SK-N-SH (cell line): Measurements from ENCODE around the gene DPP10. TPM values are rescaled to one million over a fixed set of nuclear protein-coding genes. Genes with fewer than 3 reads are reported as not detected.

Experiments
- CTCF ChIA-PET: fragments of 300-600, 350-600 bp; formaldehyde crosslinking; extraction: SDS; loops from one replicate; lab custom pipeline; 2021; lab: Yijun Ruan, JAX
- POLR2A ChIA-PET: fragments of 350-600 bp; sonication (Branson Sonifier 250); formaldehyde crosslinking; extraction: SDS; loops from one replicate; lab custom pipeline; 2020; ENCODE audit warnings: antibody characterized with exemption, inconsistent platforms; lab: Yijun Ruan, JAX
- DNase-seq: peaks from one replicate; pipeline ENCODE4 v3.0.0; 2012
- H2AFZ ChIP-seq: fragments of 200-600 bp; sonication (generic); 2 replicates; pipeline ENCODE4 v1.8.1; 2016; ENCODE audit warnings: antibody characterized with exemption, mild to moderate bottlenecking, low read depth
- H3F3A ChIP-seq: fragments of 200-600 bp; sonication (generic); replicated peaks from 2 replicates; pipeline ENCODE3; 2016; ENCODE audit warnings: antibody characterized with exemption, mild to moderate bottlenecking; ENCODE audit not compliant: insufficient read depth
- H3K27ac ChIP-seq, 2 experiments: fragments of 200-500 bp in 1 of 2; fragments of 200-600 bp in 1 of 2; sonication (Bioruptor generic) in 1 of 2; sonication (generic), shearing (Covaris generic) in 1 of 2; 2 replicates each; pipeline versions ENCODE4 v1.5.1 to v1.6.1; 2014 to 2016; ENCODE audit warnings: low read depth in 2 of 2, inconsistent platforms in 1 of 2, low read length in 1 of 2, mild to moderate bottlenecking in 1 of 2, mixed read lengths in 1 of 2
- H3K27me3 ChIP-seq: fragments of 200-600 bp; sonication (generic), shearing (Covaris generic); 2 replicates; pipeline ENCODE4 v1.6.1; 2016; ENCODE audit warnings: mixed run types; ENCODE audit not compliant: insufficient read depth
- H3K36me3 ChIP-seq, 2 experiments: fragments of 200-500 bp in 1 of 2; fragments of 200-600 bp in 1 of 2; sonication (Bioruptor generic) in 1 of 2; sonication (generic) in 1 of 2; replicated peaks in 1 of 2; 2 replicates each; pipeline versions ENCODE3 to v1.5.1; 2014 to 2016; ENCODE audit warnings: low read length in 1 of 2, mild to moderate bottlenecking in 1 of 2; ENCODE audit not compliant: insufficient read depth in 2 of 2, control insufficient read depth in 1 of 2
- H3K4me1 ChIP-seq, 2 experiments: fragments of 200-500 bp in 1 of 2; fragments of 200-600 bp in 1 of 2; sonication (Bioruptor generic) in 1 of 2; sonication (generic), shearing (Covaris generic) in 1 of 2; 2 replicates each; pipeline versions ENCODE4 v1.5.1 to v1.6.1; 2014 to 2016; ENCODE audit warnings: low read depth in 1 of 2, low read length in 1 of 2, mixed run types in 1 of 2; ENCODE audit not compliant: insufficient read depth in 2 of 2, control insufficient read depth in 1 of 2
- H3K4me2 ChIP-seq: fragments of 200-600 bp; sonication (generic), shearing (Covaris generic); 2 replicates; pipeline ENCODE4 v1.6.1; 2017; ENCODE audit warnings: mixed run types
- H3K4me3 ChIP-seq, 2 experiments: fragments of 200-500 bp in 1 of 2; fragments of 200-600 bp in 1 of 2; sonication (Bioruptor generic) in 1 of 2; sonication (generic), shearing (Covaris generic) in 1 of 2; 2 replicates each; pipeline versions ENCODE4 v1.5.1 to v1.8.1; 2014 to 2016; ENCODE audit warnings: low read depth in 2 of 2, inconsistent platforms in 1 of 2, low read length in 1 of 2, mild to moderate bottlenecking in 1 of 2, mixed read lengths in 1 of 2, moderate library complexity in 1 of 2
- H3K79me2 ChIP-seq: fragments of 200-600 bp; sonication (generic); 2 replicates; pipeline ENCODE4 v1.8.1; 2017; ENCODE audit warnings: mild to moderate bottlenecking; ENCODE audit not compliant: insufficient read depth
- H3K9ac ChIP-seq: fragments of 200-600 bp; sonication (generic); 2 replicates; pipeline ENCODE4 v1.6.1; 2017; ENCODE audit warnings: mixed run types
- H3K9me2 ChIP-seq: fragments of 200-600 bp; sonication (generic); 2 replicates; pipeline ENCODE4 v1.6.1; 2017; ENCODE audit warnings: mixed run types
- H3K9me3 ChIP-seq: fragments of 200-600 bp; sonication (generic); 2 replicates; pipeline ENCODE4 v1.6.1; 2017; ENCODE audit warnings: mixed run types, mild to moderate bottlenecking, moderate library complexity
- H4K20me1 ChIP-seq: fragments of 200-600 bp; sonication (generic); 2 replicates; pipeline ENCODE4 v1.6.1; 2017; ENCODE audit warnings: mild to moderate bottlenecking, mixed run types; ENCODE audit not compliant: insufficient read depth
- CHD2 ChIP-seq: fragments of 150-350 bp; IDR thresholded peaks from 2 replicates; pipeline ENCODE4 v1.6.1; 2018; ENCODE audit warnings: low read length; ENCODE audit not compliant: partially characterized antibody
- ELF1 ChIP-seq: IDR thresholded peaks from 2 replicates; pipeline ENCODE4 v1.4.0; 2012
- EP300 ChIP-seq, 2 experiments: IDR thresholded peaks; 2 replicates each; pipeline versions ENCODE4 v1.4.0 to v1.6.1; 2012; ENCODE audit warnings: borderline replicate concordance in 1 of 2, low read depth in 1 of 2, low read length in 1 of 2
- EZH2phosphoT487 ChIP-seq: fragments of 200-600 bp; sonication (generic); IDR thresholded peaks from 2 replicates; pipeline ENCODE4 v1.6.1; 2017; ENCODE audit warnings: low read depth, mixed run types, mild to moderate bottlenecking, antibody characterized with exemption, moderate library complexity, borderline replicate concordance
- FOXJ3 ChIP-seq: sonication (generic); formaldehyde crosslinking; IDR thresholded peaks from 2 replicates; pipeline ENCODE4 v1.5.1; 2020; ENCODE audit warnings: mild to moderate bottlenecking, missing genetic modification reagents
- JUND ChIP-seq: IDR thresholded peaks from 2 replicates; pipeline ENCODE4 v1.4.0; 2012
- MXI1 ChIP-seq: IDR thresholded peaks from 2 replicates; pipeline ENCODE4 v1.6.1; 2012; ENCODE audit warnings: mild to moderate bottlenecking, low read depth, low read length, improper control_type of control experiment
- WGBS: methylation state at CpG from one replicate; pipeline ENCODE4 v1.1.6; 2017; ENCODE audit warnings: low lambda C conversion rate; 5-methylcytosine and 5-hydroxymethylcytosine counted together
- polyA plus RNA-seq, 3 experiments: library from polyadenylated mRNA; depleted of rRNA; stranded (reverse); fragments of >200 nt; gene quantifications; 2 replicates each; pipeline ENCODE4 v1.2.3, GENCODE V29; 2012
- TF ChIP-seq, protein P1 (sequence below): fragments of 150-350 bp; IDR thresholded peaks from 2 replicates; pipeline ENCODE4 v1.6.1; 2017; ENCODE audit warnings: antibody characterized with exemption, low read length, low read depth, borderline replicate concordance
- TF ChIP-seq, protein P2 (sequence below): IDR thresholded peaks from 2 replicates; pipeline ENCODE4 v1.4.0; 2012; ENCODE audit warnings: low read depth, borderline replicate concordance
- TF ChIP-seq, protein P3 (sequence below): IDR thresholded peaks from 2 replicates; pipeline ENCODE4; 2012
- TF ChIP-seq, protein P4 (sequence below): fragments of 200-600 bp; sonication (generic); IDR thresholded peaks from 2 replicates; pipeline ENCODE4 v1.6.1; 2017; ENCODE audit warnings: antibody characterized with exemption, mild to moderate bottlenecking, moderate library complexity
- TF ChIP-seq, protein P5 (sequence below): IDR thresholded peaks from 2 replicates; pipeline ENCODE4 v1.4.0; 2012; ENCODE audit warnings: low read depth
- TF ChIP-seq, protein P6 (sequence below): IDR thresholded peaks from 2 replicates; pipeline ENCODE4 v1.4.0; 2012; ENCODE audit warnings: low read depth, borderline replicate concordance

Gene DPP10
- polyA plus RNA-seq, 1 of the 3 experiments (the other 2 are of a cell fraction) = not detected

DNA sequence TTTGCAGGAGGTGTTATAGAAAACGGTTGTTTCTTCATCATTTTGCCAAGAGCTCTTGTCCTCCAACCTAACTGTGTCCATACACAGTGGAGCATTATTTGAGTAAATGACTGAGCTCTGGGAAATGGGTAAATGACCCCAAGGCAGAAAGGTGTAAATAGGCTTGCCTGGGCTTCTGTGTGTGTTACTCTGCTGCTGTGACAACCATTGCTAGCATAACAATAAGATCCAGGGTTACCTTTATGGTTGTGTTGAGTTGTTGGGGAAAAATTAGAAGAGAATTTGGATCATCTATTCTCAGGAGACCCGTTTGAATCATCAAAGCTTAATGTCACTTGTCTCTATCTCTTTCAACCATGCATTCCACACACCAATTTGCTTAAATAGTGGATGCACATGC, 672.7 kb downstream of the DPP10 start:
- H2AFZ ChIP-seq = no peak overlapping the region
- H3K36me3 ChIP-seq = no peaks in the 10 kb centered on the region
- ChIA-PET CTCF (interaction anchor here (0.5 to 0.6 kb wide), 2 partner anchors 18 to 49 kb away, joined by 3 read pairs; no protein-coding TSS in a partner anchor), POLR2A (no interaction called here)
- H3K4me3 ChIP-seq = no peak overlapping the region
- no peaks in the 10 kb centered on the region for H3F3A ChIP-seq
- H3K9me2 ChIP-seq = no peaks in the 10 kb centered on the region
- H3K27ac ChIP-seq = no peak overlapping the region
- no peaks in the 10 kb centered on the region for H4K20me1 ChIP-seq
- no peaks in the 10 kb centered on the region for H3K79me2 ChIP-seq
- no peak overlapping the region for H3K4me2 ChIP-seq
- H3K9me3 ChIP-seq = no peaks in the 10 kb centered on the region; the same call in 1 of the 2 replicates
- DNase-seq = no peak
- H3K9ac ChIP-seq = no peak overlapping the region
- H3K27me3 ChIP-seq = no peaks in the 10 kb centered on the region
- H3K4me1 ChIP-seq = no peaks in the 10 kb centered on the region
- TF ChIP-seq MXI1 (no peak), EZH2phosphoT487 (no peak), CHD2 (no peak), EP300 (IDR thresholded peaks at IDR 0.05; ENCODE audit: borderline replicate concordance in 1 of 2, low read depth in 1 of 2, low read length in 1 of 2) (no peak), JUND (no peak), FOXJ3 (CRISPR knock-in tag) (no peak), ELF1 (no peak)
- TF ChIP-seq, protein P1, sequence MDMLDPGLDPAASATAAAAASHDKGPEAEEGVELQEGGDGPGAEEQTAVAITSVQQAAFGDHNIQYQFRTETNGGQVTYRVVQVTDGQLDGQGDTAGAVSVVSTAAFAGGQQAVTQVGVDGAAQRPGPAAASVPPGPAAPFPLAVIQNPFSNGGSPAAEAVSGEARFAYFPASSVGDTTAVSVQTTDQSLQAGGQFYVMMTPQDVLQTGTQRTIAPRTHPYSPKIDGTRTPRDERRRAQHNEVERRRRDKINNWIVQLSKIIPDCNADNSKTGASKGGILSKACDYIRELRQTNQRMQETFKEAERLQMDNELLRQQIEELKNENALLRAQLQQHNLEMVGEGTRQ = no peak
- TF ChIP-seq, protein P2, sequence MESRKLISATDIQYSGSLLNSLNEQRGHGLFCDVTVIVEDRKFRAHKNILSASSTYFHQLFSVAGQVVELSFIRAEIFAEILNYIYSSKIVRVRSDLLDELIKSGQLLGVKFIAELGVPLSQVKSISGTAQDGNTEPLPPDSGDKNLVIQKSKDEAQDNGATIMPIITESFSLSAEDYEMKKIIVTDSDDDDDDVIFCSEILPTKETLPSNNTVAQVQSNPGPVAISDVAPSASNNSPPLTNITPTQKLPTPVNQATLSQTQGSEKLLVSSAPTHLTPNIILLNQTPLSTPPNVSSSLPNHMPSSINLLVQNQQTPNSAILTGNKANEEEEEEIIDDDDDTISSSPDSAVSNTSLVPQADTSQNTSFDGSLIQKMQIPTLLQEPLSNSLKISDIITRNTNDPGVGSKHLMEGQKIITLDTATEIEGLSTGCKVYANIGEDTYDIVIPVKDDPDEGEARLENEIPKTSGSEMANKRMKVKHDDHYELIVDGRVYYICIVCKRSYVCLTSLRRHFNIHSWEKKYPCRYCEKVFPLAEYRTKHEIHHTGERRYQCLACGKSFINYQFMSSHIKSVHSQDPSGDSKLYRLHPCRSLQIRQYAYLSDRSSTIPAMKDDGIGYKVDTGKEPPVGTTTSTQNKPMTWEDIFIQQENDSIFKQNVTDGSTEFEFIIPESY = no peak
- TF ChIP-seq, protein P3, sequence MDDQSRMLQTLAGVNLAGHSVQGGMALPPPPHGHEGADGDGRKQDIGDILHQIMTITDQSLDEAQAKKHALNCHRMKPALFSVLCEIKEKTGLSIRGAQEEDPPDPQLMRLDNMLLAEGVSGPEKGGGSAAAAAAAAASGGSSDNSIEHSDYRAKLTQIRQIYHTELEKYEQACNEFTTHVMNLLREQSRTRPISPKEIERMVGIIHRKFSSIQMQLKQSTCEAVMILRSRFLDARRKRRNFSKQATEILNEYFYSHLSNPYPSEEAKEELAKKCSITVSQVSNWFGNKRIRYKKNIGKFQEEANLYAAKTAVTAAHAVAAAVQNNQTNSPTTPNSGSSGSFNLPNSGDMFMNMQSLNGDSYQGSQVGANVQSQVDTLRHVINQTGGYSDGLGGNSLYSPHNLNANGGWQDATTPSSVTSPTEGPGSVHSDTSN = no peak
- TF ChIP-seq, protein P4, sequence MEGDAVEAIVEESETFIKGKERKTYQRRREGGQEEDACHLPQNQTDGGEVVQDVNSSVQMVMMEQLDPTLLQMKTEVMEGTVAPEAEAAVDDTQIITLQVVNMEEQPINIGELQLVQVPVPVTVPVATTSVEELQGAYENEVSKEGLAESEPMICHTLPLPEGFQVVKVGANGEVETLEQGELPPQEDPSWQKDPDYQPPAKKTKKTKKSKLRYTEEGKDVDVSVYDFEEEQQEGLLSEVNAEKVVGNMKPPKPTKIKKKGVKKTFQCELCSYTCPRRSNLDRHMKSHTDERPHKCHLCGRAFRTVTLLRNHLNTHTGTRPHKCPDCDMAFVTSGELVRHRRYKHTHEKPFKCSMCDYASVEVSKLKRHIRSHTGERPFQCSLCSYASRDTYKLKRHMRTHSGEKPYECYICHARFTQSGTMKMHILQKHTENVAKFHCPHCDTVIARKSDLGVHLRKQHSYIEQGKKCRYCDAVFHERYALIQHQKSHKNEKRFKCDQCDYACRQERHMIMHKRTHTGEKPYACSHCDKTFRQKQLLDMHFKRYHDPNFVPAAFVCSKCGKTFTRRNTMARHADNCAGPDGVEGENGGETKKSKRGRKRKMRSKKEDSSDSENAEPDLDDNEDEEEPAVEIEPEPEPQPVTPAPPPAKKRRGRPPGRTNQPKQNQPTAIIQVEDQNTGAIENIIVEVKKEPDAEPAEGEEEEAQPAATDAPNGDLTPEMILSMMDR = no peak
- TF ChIP-seq, protein P5, sequence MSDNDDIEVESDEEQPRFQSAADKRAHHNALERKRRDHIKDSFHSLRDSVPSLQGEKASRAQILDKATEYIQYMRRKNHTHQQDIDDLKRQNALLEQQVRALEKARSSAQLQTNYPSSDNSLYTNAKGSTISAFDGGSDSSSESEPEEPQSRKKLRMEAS = no peak
- TF ChIP-seq, protein P6, sequence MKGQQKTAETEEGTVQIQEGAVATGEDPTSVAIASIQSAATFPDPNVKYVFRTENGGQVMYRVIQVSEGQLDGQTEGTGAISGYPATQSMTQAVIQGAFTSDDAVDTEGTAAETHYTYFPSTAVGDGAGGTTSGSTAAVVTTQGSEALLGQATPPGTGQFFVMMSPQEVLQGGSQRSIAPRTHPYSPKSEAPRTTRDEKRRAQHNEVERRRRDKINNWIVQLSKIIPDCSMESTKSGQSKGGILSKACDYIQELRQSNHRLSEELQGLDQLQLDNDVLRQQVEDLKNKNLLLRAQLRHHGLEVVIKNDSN = no peak
- 4% methylated on average over 2 of the region's 2 CpGs for WGBS
